Body of pancreas (tissue), 4 donors: ENCODE measurements around the gene WWOX. TPM values are rescaled to one million over a fixed set of nuclear protein-coding genes. Genes with fewer than 3 reads are reported as not detected.
A peak's percentile ranks its signal among the peaks of the same experiment; 100 is the strongest.

Source experiments
- ATAC-seq: fragments of 150-250 bp; one replicate; pipeline ENCODE4 v1.9.1; 2016
- DNase-seq, 4 donors: peaks; one replicate each; pipeline ENCODE4 v3.0.0-alpha.2; 2019
- H3K27ac ChIP-seq, 4 donors: fragments of 200-600 bp; sonication (generic); 1 replicate in 3 of 4; 2 replicates in 1 of 4; pipeline versions ENCODE4 v1.5.1 to v1.6.1; 2016 to 2019; ENCODE audit warnings: mild to moderate bottlenecking in 1 of 4, mixed read lengths in 1 of 4, moderate library complexity in 1 of 4
- H3K27me3 ChIP-seq, 2 donors: fragments of 200-600 bp; sonication (generic); one replicate each; pipeline ENCODE4 v1.6.0; 2016; ENCODE audit warnings: mild to moderate bottlenecking in 1 of 2
- H3K36me3 ChIP-seq, 2 donors: fragments of 200-600 bp; sonication (generic); replicated peaks in 1 of 2; 2 replicates each; pipeline ENCODE4 v1.5.1; 2016; ENCODE audit warnings: low read depth in 2 of 2; ENCODE audit not compliant: insufficient read depth in 1 of 2
- H3K4me1 ChIP-seq: fragments of 200-600 bp; sonication (generic); one replicate; pipeline ENCODE4 v1.6.0; 2016
- H3K4me3 ChIP-seq, 2 donors: fragments of 200-600 bp; sonication (generic); 1 replicate in 1 of 2; 2 replicates in 1 of 2; pipeline ENCODE4 v1.5.1; 2016 to 2019
- H3K9me3 ChIP-seq, 3 donors: fragments of 200-600 bp; sonication (generic); 1 replicate in 2 of 3; 2 replicates in 1 of 3; pipeline ENCODE4 v1.5.1; 2016
- CTCF ChIP-seq, 7 experiments: fragments of 450-650 bp in 4 of 7; fragments of 200-600 bp in 3 of 7; sonication (generic) in 3 of 7; IDR thresholded peaks; one replicate each; pipeline ENCODE4 v1.5.1; 2016 to 2019; ENCODE audit warnings: antibody characterized with exemption in 7 of 7
- POLR2A ChIP-seq, 3 donors: fragments of 450-650 bp; IDR thresholded peaks; one replicate each; pipeline ENCODE4 v1.6.1; 2016; ENCODE audit warnings: antibody characterized with exemption in 3 of 3, mild to moderate bottlenecking in 2 of 3
- WGBS, 2 donors: methylation state at CpG; one replicate each; pipeline ENCODE4 v1.1.5; 2017; 5-methylcytosine and 5-hydroxymethylcytosine counted together
- intact Hi-C: fragments of 100-400 bp; cut with DNase I; formaldehyde crosslinking; loops from one replicate; pipeline ENCODE4 v1.15.1; 2023
- total RNA-seq, 2 donors: library from RNA; depleted of rRNA; stranded (reverse); fragments of >200 nt; gene quantifications; one replicate each; pipeline ENCODE4 v1.1.0, GENCODE V29; 2016

The WWOX gene
- total RNA-seq, 2 donors from 2014 or later, result 52.7 to 67.2 TPM

- intact Hi-C loops, result loop anchor here (10.0 kb wide), 1 partner anchor 58 kb away; no protein-coding TSS in a partner anchor
Observed at GRCh38 chr16:79062336-79062735, 962.9 kb downstream of the WWOX start.

GRCh38 chr16:79062821-79063220 is 963.4 kb downstream of the WWOX start:
- no peak for TF ChIP-seq CTCF (IDR thresholded peaks at IDR 0.05)
- TF ChIP-seq POLR2A (IDR thresholded peaks at IDR 0.05), result no peak
- intact Hi-C loops, result loop anchor here (10.0 kb wide), 1 partner anchor 58 kb away; no protein-coding TSS in a partner anchor
- WGBS, 2 donors, result 87% methylated on average over 6 of the region's 6 CpGs
- Histone ChIP-seq H3K36me3 (no peaks in the 10 kb centered on the region), H3K9me3 (no peaks in the 10 kb centered on the region), H3K27ac (no peak overlapping the region), H3K27me3 (no peaks in the 10 kb centered on the region), H3K4me1 (peaks cover 6% of the 10 kb centered on the region), H3K4me3 (no peak overlapping the region)
- ATAC-seq (no peak), DNase-seq (no peak)

More at GRCh38 chr16:79062336-79062735, 962.9 kb downstream of the WWOX start:
- no peak for DNase-seq
- Histone ChIP-seq H3K27ac (no peak overlapping the region), H3K36me3 (no peaks in the 10 kb centered on the region), H3K4me1 (peaks cover 6% of the 10 kb centered on the region), H3K9me3 (no peaks in the 10 kb centered on the region), H3K4me3 (no peak overlapping the region), H3K27me3 (no peaks in the 10 kb centered on the region)
- no peak for ATAC-seq
- WGBS, 2 donors, result 66 to 72% methylated on average over 6 of the region's 6 CpGs
- no peak for TF ChIP-seq POLR2A (IDR thresholded peaks at IDR 0.05)
- no peak for TF ChIP-seq CTCF (IDR thresholded peaks at IDR 0.05)

- ATAC-seq (no peak), DNase-seq (no peak)
- Histone ChIP-seq H3K4me3 (no peak overlapping the region), H3K36me3 (no peaks in the 10 kb centered on the region), H3K9me3 (no peaks in the 10 kb centered on the region), H3K27me3 (no peaks in the 10 kb centered on the region), H3K27ac (no peak overlapping the region), H3K4me1 (peaks cover 6% of the 10 kb centered on the region)
- TF ChIP-seq CTCF (IDR thresholded peaks at IDR 0.05) (no peak), POLR2A (IDR thresholded peaks at IDR 0.05) (no peak)
- 85 to 86% methylated on average over 15 of the region's 15 CpGs for WGBS, 2 donors
- intact Hi-C loops, result loop anchor here (10.0 kb wide), 1 partner anchor 60 kb away; no protein-coding TSS in a partner anchor
Observed at GRCh38 chr16:79064256-79064972, 965.0 kb downstream of the WWOX start.

- no peaks in the 10 kb centered on the region for H3K9me3 ChIP-seq
- H3K27me3 ChIP-seq, result no peaks in the 10 kb centered on the region
- no peaks in the 10 kb centered on the region for H3K36me3 ChIP-seq
- H3K27ac ChIP-seq, result no peak overlapping the region
- ATAC-seq (no peak), DNase-seq (peak; percentile 16 to 48 (median 32))
- WGBS, 2 donors, result 29 to 37% methylated on average over 7 of the region's 7 CpGs
- H3K4me1 ChIP-seq, result peaks cover 6% of the 10 kb centered on the region
- intact Hi-C loops, result loop anchor here (10.0 kb wide), 1 partner anchor 62 kb away; no protein-coding TSS in a partner anchor
- TF ChIP-seq POLR2A (IDR thresholded peaks at IDR 0.05), result no peak
- TF ChIP-seq CTCF (IDR thresholded peaks at IDR 0.05), result no peak
- H3K4me3 ChIP-seq, result no peak overlapping the region
Observed at GRCh38 chr16:79066561-79066960, 967.1 kb downstream of the WWOX start.
